HCT116 (cell line): ENCODE data around the gene SLC22A23. TPM values are rescaled to one million over a fixed set of nuclear protein-coding genes. Genes with fewer than 3 reads are reported as not detected.

Source experiments
- ATAC-seq: fragments of 200-7000 bp; cut with Tn5 transposase; 2 replicates; pipeline ENCODE4 v1.9.1; 2020; ENCODE audit warnings: mild to moderate bottlenecking, moderate library complexity
- BruUV-seq: library from RNA; stranded (reverse); fragments of 400-500 nt; replicated peaks from 2 replicates; lab custom pipeline; 2021; lab: Mats Ljungman, UMichigan
- CTCF ChIA-PET: fragments of 300-600 bp; sonication (Branson Sonifier 250); formaldehyde crosslinking; loops from one replicate; lab custom pipeline; 2021; ENCODE audit warnings: antibody characterized with exemption; lab: Charles Lee
- POLR2A ChIA-PET: fragments of 300-600, 350-600 bp; sonication (Branson Sonifier 250); formaldehyde crosslinking; loops from one replicate; lab custom pipeline; 2021; ENCODE audit warnings: antibody characterized with exemption; lab: Charles Lee
- RAD21 ChIA-PET, 2 experiments: fragments of 300-600 bp; sonication (Branson Sonifier 250); formaldehyde crosslinking; loops; one replicate each; lab custom pipeline; 2023; ENCODE audit warnings: low total read pairs in 2 of 2; ENCODE audit not compliant: uncharacterized antibody in 2 of 2, unreplicated experiment in 2 of 2, low non-redundant PET in 1 of 2; lab: Charles Lee
- DNase-seq: peaks from one replicate; pipeline ENCODE4 v3.0.0-alpha.2; 2010; ENCODE audit warnings: low read depth, low spot score
- H2AFZ ChIP-seq: fragments of 200-600 bp; shearing (Covaris generic), sonication (generic); 2 replicates; pipeline ENCODE4 v1.6.1; 2017; ENCODE audit warnings: low read depth, mixed run types, mixed read lengths, antibody characterized with exemption, low read length; ENCODE audit not compliant: poor library complexity, severe bottlenecking
- H3K27ac ChIP-seq: 2 replicates; pipeline ENCODE4 v1.5.1; 2012; ENCODE audit warnings: low read depth, low read length
- H3K27me3 ChIP-seq: fragments of 200-600 bp; sonication (generic); 2 replicates; pipeline ENCODE4 v1.6.1; 2016; ENCODE audit warnings: mixed run types, low read length, mixed read lengths; ENCODE audit not compliant: insufficient read depth
- H3K36me3 ChIP-seq, 2 experiments: fragments of 200-500 bp in 1 of 2; fragments of 200-600 bp in 1 of 2; sonication (Bioruptor generic) in 1 of 2; sonication (generic) in 1 of 2; 2 replicates each; pipeline versions ENCODE4 v1.5.1 to v1.6.1; 2014 to 2016; ENCODE audit warnings: low read length in 2 of 2, inconsistent platforms in 1 of 2, mixed read lengths in 1 of 2, mixed run types in 1 of 2; ENCODE audit not compliant: insufficient read depth in 2 of 2, control insufficient read depth in 1 of 2
- H3K4me1 ChIP-seq, 2 experiments: fragments of 200-600 bp in 1 of 2; sonication (generic) in 1 of 2; 2 replicates each; pipeline versions ENCODE4 v1.5.1 to v1.6.1; 2012 to 2017; ENCODE audit warnings: low read length in 2 of 2, inconsistent platforms in 1 of 2, mild to moderate bottlenecking in 1 of 2, mixed read lengths in 1 of 2, mixed run types in 1 of 2, moderate library complexity in 1 of 2; ENCODE audit not compliant: insufficient read depth in 2 of 2, control insufficient read depth in 1 of 2
- H3K4me2 ChIP-seq: fragments of 200-600 bp; sonication (generic); 2 replicates; pipeline ENCODE4 v1.6.1; 2017; ENCODE audit warnings: mixed run types, low read length, mixed read lengths
- H3K4me3 ChIP-seq, 2 experiments: fragments of 200-600 bp in 1 of 2; sonication (generic) in 1 of 2; replicated peaks in 1 of 2; 2 replicates each; pipeline ENCODE4 v1.5.1; 2011 to 2016; ENCODE audit warnings: low read length in 2 of 2, control low read depth in 1 of 2, low read depth in 1 of 2, mild to moderate bottlenecking in 1 of 2, mixed read lengths in 1 of 2, mixed run types in 1 of 2
- H3K79me2 ChIP-seq: fragments of 200-600 bp; sonication (generic); 2 replicates; pipeline ENCODE4 v1.6.1; 2017; ENCODE audit warnings: mild to moderate bottlenecking, mixed run types, low read length, moderate library complexity, mixed read lengths; ENCODE audit not compliant: insufficient read depth
- H3K9ac ChIP-seq: fragments of 200-600 bp; sonication (generic); 2 replicates; pipeline ENCODE4 v1.6.1; 2016; ENCODE audit warnings: low read length, mixed read lengths
- H3K9me2 ChIP-seq: fragments of 200-600 bp; sonication (generic), shearing (Covaris generic); 2 replicates; pipeline ENCODE4 v1.6.1; 2017; ENCODE audit warnings: mixed run types, mild to moderate bottlenecking, moderate library complexity; ENCODE audit not compliant: insufficient read depth
- H3K9me3 ChIP-seq, 2 experiments: fragments of 200-500 bp in 1 of 2; fragments of 200-600 bp in 1 of 2; sonication (Bioruptor generic) in 1 of 2; sonication (generic) in 1 of 2; 2 replicates each; pipeline ENCODE4 v1.6.1; 2014 to 2017; ENCODE audit warnings: low read length in 2 of 2, mixed read lengths in 2 of 2, inconsistent platforms in 1 of 2, low read depth in 1 of 2, mild to moderate bottlenecking in 1 of 2, mixed run types in 1 of 2, moderate library complexity in 1 of 2; ENCODE audit not compliant: control insufficient read depth in 1 of 2, insufficient read depth in 1 of 2
- H4K20me1 ChIP-seq: fragments of 200-600 bp; sonication (generic), shearing (Covaris generic); 2 replicates; pipeline ENCODE4 v1.6.1; 2017; ENCODE audit warnings: mixed run types, mild to moderate bottlenecking, moderate library complexity; ENCODE audit not compliant: insufficient read depth
- CBX3 ChIP-seq: IDR thresholded peaks from 2 replicates; pipeline ENCODE4 v1.6.1; 2012; ENCODE audit warnings: low read depth
- CEBPB ChIP-seq: IDR thresholded peaks from 2 replicates; pipeline ENCODE4 v1.6.1; 2012; ENCODE audit warnings: low read depth
- ELF1 ChIP-seq: IDR thresholded peaks from 2 replicates; pipeline ENCODE4 v1.6.1; 2012; ENCODE audit warnings: low read depth, borderline replicate concordance
- EZH2phosphoT487 ChIP-seq: fragments of 200-600 bp; IDR thresholded peaks from 2 replicates; pipeline ENCODE4 v1.6.1; 2018; ENCODE audit warnings: antibody characterized with exemption, borderline replicate concordance
- JUND ChIP-seq: IDR thresholded peaks from 2 replicates; pipeline ENCODE4 v1.6.1; 2012
- POLR2A ChIP-seq: IDR thresholded peaks from 2 replicates; pipeline ENCODE4 v1.7.0; 2011; ENCODE audit warnings: borderline replicate concordance; ENCODE audit not compliant: insufficient read depth, insufficient read length; ENCODE audit errors: extremely low read depth
- POLR2AphosphoS5 ChIP-seq: IDR thresholded peaks from 2 replicates; pipeline ENCODE4 v1.6.1; 2011; ENCODE audit warnings: mild to moderate bottlenecking, low read depth, low read length, moderate library complexity
- RAD21 ChIP-seq: IDR thresholded peaks from 2 replicates; pipeline ENCODE4 v1.6.1; 2012; ENCODE audit warnings: low read depth, mild to moderate bottlenecking
- SIN3A ChIP-seq: IDR thresholded peaks from 2 replicates; pipeline ENCODE4 v1.6.1; 2012; ENCODE audit warnings: low read depth
- SP1 ChIP-seq: IDR thresholded peaks from 2 replicates; pipeline ENCODE4 v1.6.1; 2012; ENCODE audit warnings: low read depth
- SRF ChIP-seq: IDR thresholded peaks from 2 replicates; pipeline ENCODE4 v1.6.1; 2012; ENCODE audit warnings: low read depth
- ZFX ChIP-seq: fragments of 450-650 bp; IDR thresholded peaks from 2 replicates; pipeline ENCODE4 v1.6.1; 2017
- intact Hi-C: fragments of 100-400 bp; cut with micrococcal nuclease; formaldehyde crosslinking; loops from 2 replicates; pipeline ENCODE4 v1.10.0; 2022
- total RNA-seq: library from RNA; stranded (reverse); gene quantifications from one replicate; pipeline ENCODE4 v1.2.1, GENCODE V29; 2021; ENCODE audit not compliant: unreplicated experiment
- TF ChIP-seq, protein P1 (sequence below): IDR thresholded peaks from 2 replicates; pipeline ENCODE4 v1.6.1; 2012
- TF ChIP-seq, protein P2 (sequence below): IDR thresholded peaks from 2 replicates; pipeline ENCODE4 v1.6.1; 2012
- TF ChIP-seq, protein P3 (sequence below): IDR thresholded peaks from 2 replicates; pipeline ENCODE4 v1.6.1; 2011; ENCODE audit warnings: mild to moderate bottlenecking, low read length, moderate library complexity; ENCODE audit not compliant: insufficient replicate concordance; ENCODE audit errors: extremely low read depth

SLC22A23 gene
- total RNA-seq, 1 experiment from 2014 or later, result 11.5 TPM

DNA sequence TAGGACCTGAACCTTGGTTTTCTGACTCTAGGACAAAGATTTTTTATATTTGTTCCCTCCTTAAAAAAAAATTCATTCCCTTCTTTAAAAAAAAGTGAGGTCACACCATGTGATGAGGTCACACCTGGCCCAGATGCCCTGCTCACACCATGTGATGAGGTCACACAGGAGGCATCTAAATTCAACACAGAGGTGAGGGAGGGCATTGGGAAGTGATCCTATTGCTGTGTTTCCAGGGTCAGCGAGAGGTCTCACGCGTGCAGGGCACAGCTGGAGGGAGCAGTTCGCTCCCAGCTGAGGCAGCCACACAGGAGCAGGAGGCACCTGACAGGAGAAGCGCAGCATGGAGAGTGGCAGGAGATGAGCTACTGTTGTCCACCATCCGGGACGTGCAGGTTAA lies 92.5 kb downstream of the SLC22A23 start:
- no peaks in the 10 kb centered on the region for H3K36me3 ChIP-seq
- ChIA-PET CTCF (interaction anchor here (0.9 kb wide), 1 partner anchor 16 kb away, joined by 3 read pairs; no protein-coding TSS in a partner anchor), RAD21 (interaction anchor here in 1 of 2 experiments (0.6 kb wide), 1 partner anchor 569 kb away, joined by 4 read pairs; no protein-coding TSS in a partner anchor), POLR2A (no interaction called here)
- BruUV-seq, result no TSS peak
- H3K9me2 ChIP-seq, result no peaks in the 10 kb centered on the region
- intact Hi-C loops, result no loop called here
- TF ChIP-seq JUND (no peak), POLR2AphosphoS5 (no peak), ZFX (no peak), ELF1 (no peak), EZH2phosphoT487 (no peak), CBX3 (no peak), SP1 (no peak)
- TF ChIP-seq, protein P1, sequence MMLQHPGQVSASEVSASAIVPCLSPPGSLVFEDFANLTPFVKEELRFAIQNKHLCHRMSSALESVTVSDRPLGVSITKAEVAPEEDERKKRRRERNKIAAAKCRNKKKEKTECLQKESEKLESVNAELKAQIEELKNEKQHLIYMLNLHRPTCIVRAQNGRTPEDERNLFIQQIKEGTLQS, result no peak
- ATAC-seq, result no peak
- no peaks in the 10 kb centered on the region for H3K79me2 ChIP-seq
- peaks cover 36 to 50% of the 10 kb centered on the region in 2 experiments for H3K4me1 ChIP-seq
- no peak overlapping the region for H3K27ac ChIP-seq
- no peaks in the 10 kb centered on the region for H4K20me1 ChIP-seq
- H3K4me2 ChIP-seq, result peak overlapping the region; percentile 79
- no peak overlapping the region for H2AFZ ChIP-seq
- no peaks in the 10 kb centered on the region for H3K9me3 ChIP-seq
- H3K27me3 ChIP-seq, result no peaks in the 10 kb centered on the region
- no peak overlapping the region for H3K9ac ChIP-seq
- no peak overlapping the region for H3K4me3 ChIP-seq
- no peak for DNase-seq

DNA sequence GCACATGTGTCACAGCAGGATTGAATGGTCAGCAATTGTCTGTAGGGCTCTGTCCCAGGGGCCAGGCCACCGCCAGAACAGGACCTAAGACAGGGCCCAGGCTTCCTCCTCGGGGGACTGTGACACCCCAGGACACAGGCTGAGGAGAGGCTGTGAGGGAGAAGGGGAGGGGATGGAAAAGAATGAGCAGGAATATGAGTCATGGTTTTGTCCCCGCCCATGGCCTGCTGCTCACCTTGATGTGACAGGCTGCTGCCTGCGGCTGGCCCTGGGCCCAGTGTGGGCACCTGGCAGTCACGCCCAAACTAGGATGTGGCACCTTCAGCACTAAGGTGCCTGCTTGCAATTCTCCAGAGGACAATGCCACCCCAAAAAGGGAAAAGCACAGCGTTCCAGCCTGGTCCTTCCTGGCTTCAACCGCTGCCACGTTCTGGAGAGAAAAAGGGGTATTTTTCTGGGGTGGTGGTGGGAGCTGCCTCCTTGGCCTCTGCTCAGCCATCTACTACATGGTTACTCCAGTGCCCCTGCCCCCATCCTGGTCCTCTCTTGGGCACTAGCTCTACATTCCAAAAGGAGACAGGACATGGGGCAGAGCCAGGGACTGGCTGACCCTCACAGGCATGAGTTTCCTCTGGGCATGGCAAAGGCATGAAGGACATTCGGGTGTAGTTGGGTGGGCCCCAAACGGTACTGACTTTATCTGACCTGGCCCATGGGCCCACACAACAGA lies 93.4 kb downstream of the SLC22A23 start:
- no TSS peak for BruUV-seq
- no peak overlapping the region for H2AFZ ChIP-seq
- H3K79me2 ChIP-seq, result no peaks in the 10 kb centered on the region
- no peaks in the 10 kb centered on the region for H3K9me3 ChIP-seq
- H3K27ac ChIP-seq, result peak overlapping the region; percentile 29
- CTCF ChIA-PET, result interaction anchor here (0.9 kb wide), 1 partner anchor 17 kb away, joined by 3 read pairs; no protein-coding TSS in a partner anchor
- H3K9ac ChIP-seq, result peak overlapping the region; percentile 34
- intact Hi-C loops, result no loop called here
- no peaks in the 10 kb centered on the region for H3K27me3 ChIP-seq
- RAD21 ChIA-PET, result interaction anchor here in 1 of 2 experiments (0.6 to 0.7 kb wide), 2 partner anchors 530 to 569 kb away, joined by 3 to 4 read pairs; no protein-coding TSS in a partner anchor
- peaks cover 38 to 54% of the 10 kb centered on the region in 2 experiments for H3K4me1 ChIP-seq
- peak; percentile 68 for DNase-seq
- peak; percentile 88 for ATAC-seq
- POLR2A ChIA-PET, result no interaction called here
- peak overlapping the region in 1 of 2 experiments; percentile 33; a peak in 2 of 4 replicates for H3K4me3 ChIP-seq
- no peaks in the 10 kb centered on the region for H4K20me1 ChIP-seq
- peak overlapping the region; percentile 79 for H3K4me2 ChIP-seq
- no peaks in the 10 kb centered on the region for H3K36me3 ChIP-seq
- H3K9me2 ChIP-seq, result no peaks in the 10 kb centered on the region
- TF ChIP-seq SIN3A, result peak; percentile 43; the same call in 1 of the 2 replicates
- TF ChIP-seq, protein P2, sequence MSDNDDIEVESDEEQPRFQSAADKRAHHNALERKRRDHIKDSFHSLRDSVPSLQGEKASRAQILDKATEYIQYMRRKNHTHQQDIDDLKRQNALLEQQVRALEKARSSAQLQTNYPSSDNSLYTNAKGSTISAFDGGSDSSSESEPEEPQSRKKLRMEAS, result peak; percentile 88
- TF ChIP-seq, protein P1, result no peak
- TF ChIP-seq POLR2A, result no peak
- TF ChIP-seq, protein P3, sequence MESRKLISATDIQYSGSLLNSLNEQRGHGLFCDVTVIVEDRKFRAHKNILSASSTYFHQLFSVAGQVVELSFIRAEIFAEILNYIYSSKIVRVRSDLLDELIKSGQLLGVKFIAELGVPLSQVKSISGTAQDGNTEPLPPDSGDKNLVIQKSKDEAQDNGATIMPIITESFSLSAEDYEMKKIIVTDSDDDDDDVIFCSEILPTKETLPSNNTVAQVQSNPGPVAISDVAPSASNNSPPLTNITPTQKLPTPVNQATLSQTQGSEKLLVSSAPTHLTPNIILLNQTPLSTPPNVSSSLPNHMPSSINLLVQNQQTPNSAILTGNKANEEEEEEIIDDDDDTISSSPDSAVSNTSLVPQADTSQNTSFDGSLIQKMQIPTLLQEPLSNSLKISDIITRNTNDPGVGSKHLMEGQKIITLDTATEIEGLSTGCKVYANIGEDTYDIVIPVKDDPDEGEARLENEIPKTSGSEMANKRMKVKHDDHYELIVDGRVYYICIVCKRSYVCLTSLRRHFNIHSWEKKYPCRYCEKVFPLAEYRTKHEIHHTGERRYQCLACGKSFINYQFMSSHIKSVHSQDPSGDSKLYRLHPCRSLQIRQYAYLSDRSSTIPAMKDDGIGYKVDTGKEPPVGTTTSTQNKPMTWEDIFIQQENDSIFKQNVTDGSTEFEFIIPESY, result no peak
- TF ChIP-seq CBX3, result peak; percentile 88
- no peak for TF ChIP-seq RAD21
- TF ChIP-seq CEBPB, result no peak
- peak; percentile 63 for TF ChIP-seq POLR2AphosphoS5
- peak; percentile 70 for TF ChIP-seq SRF
